ENCODE results near the gene PPP1R14D. TPM values are rescaled to one million over a fixed set of nuclear protein-coding genes. Genes with fewer than 3 reads are reported as not detected.

PPP1R14D gene
- total RNA-seq, 1 donor from 2014 or later: not detected

DNA sequence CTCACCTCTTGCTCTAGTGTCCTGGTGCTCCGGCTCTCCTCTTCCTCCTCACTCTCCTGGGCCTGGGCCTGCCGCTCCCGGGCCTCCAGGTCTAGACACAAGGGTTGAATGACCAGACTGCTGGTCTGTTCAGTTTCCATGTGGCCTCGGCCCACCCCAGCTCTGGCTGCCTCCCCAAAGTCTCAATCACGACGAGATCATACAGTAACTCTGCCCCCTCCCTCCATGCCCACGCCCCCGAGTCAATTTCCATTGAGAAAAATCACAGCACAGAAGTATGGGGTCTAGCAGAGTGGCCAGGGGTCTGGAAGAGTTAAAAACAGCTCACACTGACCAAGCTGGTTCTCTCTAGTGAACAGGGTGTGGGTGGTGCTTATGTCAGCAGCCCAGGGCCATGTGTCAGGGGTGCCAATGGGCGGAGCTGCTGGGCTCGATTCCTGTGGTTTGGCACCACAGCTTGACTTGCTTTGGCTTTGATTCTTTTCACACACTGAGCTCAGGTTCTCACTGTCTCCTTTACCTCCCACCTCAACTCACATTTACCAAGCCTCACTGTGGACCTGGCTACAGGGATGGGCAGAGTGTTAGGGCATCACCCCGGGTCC is 51.9 kb downstream of the PPP1R14D start:
- DNase-seq (ENCODE audit: extremely low spot score in 2 of 2): no peak
- Histone ChIP-seq H3K27ac (peak overlapping the region; percentile 40), H3K27me3 (no peaks in the 10 kb centered on the region), H3K36me3 (peaks cover 0 to 63% of the 10 kb centered on the region in 2 donors), H3K9me3 (no peaks in the 10 kb centered on the region), H3K4me3 (no peak overlapping the region), H3K4me1 (peaks cover 15% of the 10 kb centered on the region)
- intact Hi-C loops (cut with DNase I): no loop called here
- TF ChIP-seq POLR2AphosphoS5 (IDR thresholded peaks at IDR 0.05; ENCODE audit: insufficient read depth in 1 of 2, low read depth in 1 of 2) (peak; percentile 19 to 72), CTCF (IDR thresholded peaks at IDR 0.05) (no peak), POLR2A (IDR thresholded peaks at IDR 0.05) (no peak)

- Histone ChIP-seq H3K36me3 (peaks cover 0 to 63% of the 10 kb centered on the region in 2 donors), H3K4me3 (no peak overlapping the region), H3K27ac (peak overlapping the region; percentile 40), H3K4me1 (peaks cover 18% of the 10 kb centered on the region), H3K27me3 (no peaks in the 10 kb centered on the region), H3K9me3 (no peaks in the 10 kb centered on the region)
- intact Hi-C loops (cut with DNase I): no loop called here
- no peak for TF ChIP-seq CTCF (IDR thresholded peaks at IDR 0.05)
- no peak for TF ChIP-seq POLR2AphosphoS5 (IDR thresholded peaks at IDR 0.05; ENCODE audit: insufficient read depth in 1 of 2, low read depth in 1 of 2)
- no peak for TF ChIP-seq POLR2A (IDR thresholded peaks at IDR 0.05)
- DNase-seq (ENCODE audit: extremely low spot score in 2 of 2): peak in 1 of 2 donors; percentile 84
Observed at GRCh38 chr15:40775740-40776536, 52.6 kb downstream of the PPP1R14D start.

DNA sequence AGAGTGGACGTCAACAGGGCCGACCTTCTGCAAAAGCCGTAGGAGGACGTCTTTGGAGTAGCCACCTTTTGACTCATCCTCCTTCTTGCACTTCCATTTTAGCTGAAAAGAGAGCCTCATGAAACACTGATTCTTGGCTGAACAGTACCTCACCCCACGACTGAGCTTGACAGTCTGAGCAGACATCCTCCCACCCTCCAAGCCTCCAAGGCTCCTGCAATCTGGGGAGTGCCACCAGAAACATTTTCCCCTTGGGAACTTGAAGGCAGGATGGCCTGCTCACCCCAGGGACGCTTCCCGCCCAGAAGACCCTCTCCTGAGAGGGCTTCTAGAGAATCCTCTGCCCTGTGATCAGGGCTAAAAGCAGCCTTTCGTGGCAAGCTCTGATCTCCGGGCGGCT is 53.5 kb downstream of the PPP1R14D start:
- peaks cover 0 to 60% of the 10 kb centered on the region in 2 donors for H3K36me3 ChIP-seq
- H3K27me3 ChIP-seq: no peaks in the 10 kb centered on the region
- H3K4me3 ChIP-seq: no peak overlapping the region
- TF ChIP-seq POLR2A (IDR thresholded peaks at IDR 0.05) (no peak), CTCF (IDR thresholded peaks at IDR 0.05) (no peak), POLR2AphosphoS5 (IDR thresholded peaks at IDR 0.05; ENCODE audit: insufficient read depth in 1 of 2, low read depth in 1 of 2) (no peak)
- no peak for DNase-seq (ENCODE audit: extremely low spot score in 2 of 2)
- H3K27ac ChIP-seq: no peak overlapping the region
- H3K9me3 ChIP-seq: no peaks in the 10 kb centered on the region
- intact Hi-C loops (cut with DNase I): no loop called here
- H3K4me1 ChIP-seq: peaks cover 27% of the 10 kb centered on the region

DNA sequence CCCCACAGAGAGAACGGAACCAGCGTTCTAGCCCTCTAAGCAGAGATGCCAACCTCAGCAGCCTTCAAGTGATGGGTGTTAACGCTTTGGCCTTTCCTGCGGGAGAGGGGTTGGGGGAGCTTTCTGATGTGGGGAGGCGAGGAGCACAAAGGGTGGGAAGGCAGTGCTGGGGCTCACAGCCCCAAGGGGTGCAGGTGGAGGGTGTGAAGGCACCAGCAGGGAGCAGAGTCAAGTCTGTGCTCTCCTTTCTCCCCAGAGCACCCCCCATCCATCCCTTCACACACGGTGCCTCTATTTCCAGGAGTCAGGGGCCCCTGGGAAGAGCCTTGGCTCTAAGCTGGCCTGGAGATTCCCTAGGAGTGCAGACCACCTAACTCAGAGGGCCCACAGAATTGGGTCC is 54.6 kb downstream of the PPP1R14D start:
- H3K27ac ChIP-seq: no peak overlapping the region
- TF ChIP-seq CTCF (IDR thresholded peaks at IDR 0.05) (no peak), POLR2AphosphoS5 (IDR thresholded peaks at IDR 0.05; ENCODE audit: insufficient read depth in 1 of 2, low read depth in 1 of 2) (no peak), POLR2A (IDR thresholded peaks at IDR 0.05) (no peak)
- no peaks in the 10 kb centered on the region for H3K9me3 ChIP-seq
- peak in 1 of 2 donors; percentile 80 for DNase-seq (ENCODE audit: extremely low spot score in 2 of 2)
- intact Hi-C loops (cut with DNase I): no loop called here
- no peak overlapping the region for H3K4me3 ChIP-seq
- peaks cover 38% of the 10 kb centered on the region for H3K4me1 ChIP-seq
- peaks cover 0 to 49% of the 10 kb centered on the region in 2 donors for H3K36me3 ChIP-seq
- H3K27me3 ChIP-seq: no peaks in the 10 kb centered on the region

- H3K4me3 ChIP-seq: no peak overlapping the region
- intact Hi-C loops (cut with DNase I): no loop called here
- H3K36me3 ChIP-seq: peaks cover 0 to 45% of the 10 kb centered on the region in 2 donors
- DNase-seq (ENCODE audit: extremely low spot score in 2 of 2): peak in 1 of 2 donors; percentile 69
- no peak for TF ChIP-seq CTCF (IDR thresholded peaks at IDR 0.05)
- no peak for TF ChIP-seq POLR2AphosphoS5 (IDR thresholded peaks at IDR 0.05; ENCODE audit: insufficient read depth in 1 of 2, low read depth in 1 of 2)
- TF ChIP-seq POLR2A (IDR thresholded peaks at IDR 0.05): no peak
- peaks cover 42% of the 10 kb centered on the region for H3K4me1 ChIP-seq
- no peak overlapping the region for H3K27ac ChIP-seq
- no peaks in the 10 kb centered on the region for H3K9me3 ChIP-seq
- no peaks in the 10 kb centered on the region for H3K27me3 ChIP-seq
Observed at GRCh38 chr15:40773496-40773895, 55.0 kb downstream of the PPP1R14D start.

Measured in vagina (tissue), 2 donors.